Body of pancreas (tissue), 4 donors: ENCODE data around the gene COQ7. TPM values are rescaled to one million over a fixed set of nuclear protein-coding genes. Genes with fewer than 3 reads are reported as not detected.

Experiments used
- ATAC-seq: fragments of 150-250 bp; one replicate; pipeline ENCODE4 v1.9.1; 2016
- DNase-seq, 4 donors: peaks; one replicate each; pipeline ENCODE4 v3.0.0-alpha.2; 2019
- H3K27ac ChIP-seq, 4 donors: fragments of 200-600 bp; sonication (generic); 1 replicate in 3 of 4; 2 replicates in 1 of 4; pipeline versions ENCODE4 v1.5.1 to v1.6.1; 2016 to 2019; ENCODE audit warnings: mild to moderate bottlenecking in 1 of 4, mixed read lengths in 1 of 4, moderate library complexity in 1 of 4
- H3K27me3 ChIP-seq, 2 donors: fragments of 200-600 bp; sonication (generic); one replicate each; pipeline ENCODE4 v1.6.0; 2016; ENCODE audit warnings: mild to moderate bottlenecking in 1 of 2
- H3K36me3 ChIP-seq, 2 donors: fragments of 200-600 bp; sonication (generic); replicated peaks in 1 of 2; 2 replicates each; pipeline ENCODE4 v1.5.1; 2016; ENCODE audit warnings: low read depth in 2 of 2; ENCODE audit not compliant: insufficient read depth in 1 of 2
- H3K4me1 ChIP-seq: fragments of 200-600 bp; sonication (generic); one replicate; pipeline ENCODE4 v1.6.0; 2016
- H3K4me3 ChIP-seq, 2 donors: fragments of 200-600 bp; sonication (generic); 1 replicate in 1 of 2; 2 replicates in 1 of 2; pipeline ENCODE4 v1.5.1; 2016 to 2019
- H3K9me3 ChIP-seq, 3 donors: fragments of 200-600 bp; sonication (generic); 1 replicate in 2 of 3; 2 replicates in 1 of 3; pipeline ENCODE4 v1.5.1; 2016
- CTCF ChIP-seq, 7 experiments: fragments of 450-650 bp in 4 of 7; fragments of 200-600 bp in 3 of 7; sonication (generic) in 3 of 7; IDR thresholded peaks; one replicate each; pipeline ENCODE4 v1.5.1; 2016 to 2019; ENCODE audit warnings: antibody characterized with exemption in 7 of 7
- POLR2A ChIP-seq, 3 donors: fragments of 450-650 bp; IDR thresholded peaks; one replicate each; pipeline ENCODE4 v1.6.1; 2016; ENCODE audit warnings: antibody characterized with exemption in 3 of 3, mild to moderate bottlenecking in 2 of 3
- WGBS, 2 donors: methylation state at CpG; one replicate each; pipeline ENCODE4 v1.1.5; 2017; 5-methylcytosine and 5-hydroxymethylcytosine counted together
- intact Hi-C: fragments of 100-400 bp; cut with DNase I; formaldehyde crosslinking; loops from one replicate; pipeline ENCODE4 v1.15.1; 2023
- total RNA-seq, 2 donors: library from RNA; depleted of rRNA; stranded (reverse); fragments of >200 nt; gene quantifications; one replicate each; pipeline ENCODE4 v1.1.0, GENCODE V29; 2016

The COQ7 gene
- total RNA-seq, 2 donors from 2014 or later = 8.6 to 9.1 TPM

DNA sequence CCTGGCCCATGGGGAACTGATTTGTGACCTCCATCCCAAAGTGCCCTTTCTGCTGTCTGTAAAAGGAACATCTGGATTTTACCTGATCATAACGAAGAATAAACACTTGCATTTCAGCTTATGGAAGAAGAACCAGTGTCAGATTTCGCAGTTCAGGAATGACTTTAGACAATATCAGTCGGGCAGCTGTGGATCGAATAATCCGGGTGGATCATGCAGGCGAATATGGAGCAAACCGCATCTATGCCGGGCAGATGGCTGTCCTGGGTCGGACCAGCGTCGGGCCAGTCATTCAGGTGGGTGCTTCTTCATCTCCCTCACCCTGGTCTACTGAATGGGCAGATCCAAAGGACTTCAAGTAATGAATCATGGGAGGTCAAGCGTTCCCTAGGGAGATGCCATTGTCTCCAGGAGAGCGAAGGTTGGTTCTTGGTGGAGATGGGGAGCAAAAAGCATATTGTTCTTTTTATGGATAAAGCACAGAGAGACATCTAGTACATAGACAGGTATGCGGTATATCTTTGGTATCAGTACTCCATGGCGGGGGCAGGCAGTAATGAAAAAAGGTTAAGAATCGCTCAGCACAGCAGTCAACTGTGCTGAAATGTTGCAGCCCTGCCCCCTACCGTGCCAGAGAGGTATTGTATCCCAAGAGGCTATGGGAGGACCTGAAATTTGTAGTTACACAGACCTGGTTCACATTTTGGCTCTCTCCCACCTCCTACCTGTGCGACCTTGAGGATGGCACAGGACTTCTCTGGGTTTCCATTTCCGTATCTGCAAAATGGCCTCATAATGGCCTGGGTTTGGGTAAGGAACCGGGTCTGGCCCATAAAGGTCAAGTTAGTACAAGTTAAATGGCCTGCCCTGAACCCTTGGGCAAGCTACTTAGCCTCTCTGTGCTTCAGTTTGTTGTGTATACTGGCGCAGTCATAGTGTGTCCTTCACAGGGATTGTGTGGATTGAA lies 4.7 kb downstream of the COQ7 start:
- Histone ChIP-seq H3K4me1 (peaks cover 14% of the 10 kb centered on the region), H3K27me3 (no peaks in the 10 kb centered on the region), H3K9me3 (no peaks in the 10 kb centered on the region), H3K27ac (no peak overlapping the region), H3K4me3 (no peak overlapping the region), H3K36me3 (peaks cover 0 to 10% of the 10 kb centered on the region in 2 donors)
- 78 to 83% methylated on average over 20 to 21 of the region's 21 CpGs for WGBS, 2 donors
- TF ChIP-seq POLR2A (IDR thresholded peaks at IDR 0.05) (no peak), CTCF (IDR thresholded peaks at IDR 0.05) (peak; percentile 19 to 67 (median 54))
- DNase-seq = peak; percentile 54 to 70 (median 66)
- ATAC-seq = no peak
- intact Hi-C loops = no loop called here

- intact Hi-C loops = no loop called here
- ATAC-seq (no peak), DNase-seq (no peak)
- Histone ChIP-seq H3K27me3 (no peaks in the 10 kb centered on the region), H3K27ac (no peak overlapping the region), H3K4me1 (peaks cover 10% of the 10 kb centered on the region), H3K9me3 (no peaks in the 10 kb centered on the region), H3K4me3 (no peak overlapping the region), H3K36me3 (peaks cover 0 to 14% of the 10 kb centered on the region in 2 donors)
- 82 to 89% methylated on average over 3 of the region's 3 CpGs for WGBS, 2 donors
- no peak for TF ChIP-seq POLR2A (IDR thresholded peaks at IDR 0.05)
These were observed 5.9 kb downstream of the COQ7 start for GRCh38 chr16:19073344-19073743.

- TF ChIP-seq POLR2A (IDR thresholded peaks at IDR 0.05) (no peak), CTCF (IDR thresholded peaks at IDR 0.05) (no peak)
- H3K4me1 ChIP-seq = peaks cover 5% of the 10 kb centered on the region
- no peak overlapping the region for H3K4me3 ChIP-seq
- H3K9me3 ChIP-seq = no peaks in the 10 kb centered on the region
- no peak overlapping the region for H3K27ac ChIP-seq
- ATAC-seq (no peak), DNase-seq (no peak)
- 72 to 81% methylated on average over 7 of the region's 7 CpGs for WGBS, 2 donors
- intact Hi-C loops = no loop called here
- H3K27me3 ChIP-seq = no peaks in the 10 kb centered on the region
- peaks cover 0 to 16% of the 10 kb centered on the region in 2 donors for H3K36me3 ChIP-seq
These were observed 6.4 kb downstream of the COQ7 start for GRCh38 chr16:19073863-19074262.

GRCh38 chr16:19075511-19075910 lies 8.1 kb downstream of the COQ7 start:
- WGBS, 2 donors = 92 to 93% methylated on average over 12 of the region's 12 CpGs
- Histone ChIP-seq H3K4me3 (no peak overlapping the region), H3K27me3 (no peaks in the 10 kb centered on the region), H3K27ac (no peak overlapping the region), H3K9me3 (no peaks in the 10 kb centered on the region), H3K36me3 (peaks cover 0 to 18% of the 10 kb centered on the region in 2 donors), H3K4me1 (no peaks in the 10 kb centered on the region)
- intact Hi-C loops = no loop called here
- ATAC-seq (no peak), DNase-seq (no peak)
- no peak for TF ChIP-seq CTCF (IDR thresholded peaks at IDR 0.05)
- no peak for TF ChIP-seq POLR2A (IDR thresholded peaks at IDR 0.05)

GRCh38 chr16:19077879-19078278 lies 10.5 kb downstream of the COQ7 start:
- intact Hi-C loops = no loop called here
- no peak overlapping the region for H3K4me3 ChIP-seq
- 74% methylated on average over 6 of the region's 6 CpGs for WGBS, 2 donors
- DNase-seq (no peak), ATAC-seq (no peak)
- no peaks in the 10 kb centered on the region for H3K4me1 ChIP-seq
- H3K27ac ChIP-seq = no peak overlapping the region
- H3K9me3 ChIP-seq = no peaks in the 10 kb centered on the region
- H3K27me3 ChIP-seq = no peaks in the 10 kb centered on the region
- no peak for TF ChIP-seq POLR2A (IDR thresholded peaks at IDR 0.05)
- no peak for TF ChIP-seq CTCF (IDR thresholded peaks at IDR 0.05)
- H3K36me3 ChIP-seq = peaks cover 0 to 19% of the 10 kb centered on the region in 2 donors
